NCI-H2196 (cell line): ENCODE measurements around the gene GRPEL2.
"Not testable (repeated sequence)": the region's sequence is repeated elsewhere in the genome, so short reads cannot be mapped to it uniquely, and the experiment has no call there.

ENCODE experiments used
- DNase-seq: peaks from one replicate; lab custom pipeline; 2025; ENCODE audit not compliant: unreplicated experiment; lab: John Stamatoyannopoulos, UW

GRPEL2 gene

GRCh38 chr5:149394996-149395395, 49.7 kb downstream of the GRPEL2 start:
- DNase-seq = not testable (repeated sequence)

GRCh38 chr5:149397530-149397929, 52.2 kb downstream of the GRPEL2 start:
- no peak for DNase-seq

- DNase-seq = not testable (repeated sequence)
Measured at GRCh38 chr5:149398747-149399266, 53.5 kb downstream of the GRPEL2 start.

GRCh38 chr5:149399775-149400174, 54.5 kb downstream of the GRPEL2 start:
- DNase-seq = no peak

- DNase-seq = no peak
Measured at GRCh38 chr5:149400304-149400703, 55.0 kb downstream of the GRPEL2 start.

GRCh38 chr5:149401051-149401450, 55.8 kb downstream of the GRPEL2 start:
- no peak for DNase-seq

- DNase-seq = no peak
Measured at GRCh38 chr5:149402291-149402690, 57.0 kb downstream of the GRPEL2 start.
